ENCODE data around the gene CAPRIN2.

CAPRIN2 gene

GRCh38 chr12:30730011-30730410 is 24.7 kb downstream of the CAPRIN2 start:
- no peak for DNase-seq
- POLR2A ChIA-PET, result no interaction called here
- WGBS (ENCODE audit: insufficient coverage), result 93% methylated on average over 1 of the region's 2 CpGs
- H3K4me1 ChIP-seq (ENCODE audit: control extremely low read depth in 1 of 4, control insufficient read depth in 4 of 4, insufficient read depth in 4 of 4, low read length in 3 of 4), result no peaks in the 10 kb centered on the region
- H3K4me3 ChIP-seq (ENCODE audit: control insufficient read depth in 1 of 7, extremely low read depth in 1 of 7, insufficient read depth in 4 of 7, low read depth in 2 of 7, low read length in 6 of 7), result no peak overlapping the region
- CTCF ChIA-PET, result interaction anchor here (0.7 to 0.8 kb wide), 2 partner anchors 17 to 22 kb away, joined by 3 to 4 read pairs; no protein-coding TSS in a partner anchor
- no peak overlapping the region for H3K27ac ChIP-seq (ENCODE audit: insufficient read depth in 1 of 2, low read depth in 1 of 2, low read length in 2 of 2, poor library complexity in 1 of 2, severe bottlenecking in 2 of 2)
- H3K9me3 ChIP-seq (ENCODE audit: control extremely low read depth in 1 of 5, control insufficient read depth in 4 of 5, insufficient read depth in 2 of 5, low read depth in 1 of 5, low read length in 4 of 5), result no peaks in the 10 kb centered on the region
- peaks cover 2 to 15% (median 9%) of the 10 kb centered on the region in 4 experiments for H3K36me3 ChIP-seq (ENCODE audit: control insufficient read depth in 4 of 4, insufficient read depth in 4 of 4, low read length in 3 of 4)
- H3K27me3 ChIP-seq (replicated peaks in 2 of 5; ENCODE audit: control insufficient read depth in 4 of 5, insufficient read depth in 5 of 5, low read length in 4 of 5), result no peaks in the 10 kb centered on the region

DNA sequence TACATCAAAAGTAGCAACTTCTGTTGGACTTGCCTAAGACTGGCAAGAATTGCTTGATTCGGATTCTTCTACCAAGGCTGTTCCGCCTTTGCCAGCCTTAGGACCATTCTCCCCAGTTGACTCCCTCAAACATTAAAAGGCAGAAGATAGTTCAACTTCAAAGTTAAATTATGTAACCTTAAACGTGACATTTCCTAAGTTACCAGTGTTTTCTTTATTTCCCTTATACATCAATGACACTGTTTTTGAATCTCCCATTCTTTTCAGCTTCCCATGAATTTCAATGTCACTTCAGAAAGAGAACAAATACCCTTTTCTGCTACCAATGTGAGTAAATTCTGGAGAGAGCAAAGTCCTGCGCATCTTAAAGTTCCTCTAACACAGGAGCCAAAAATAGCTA is 25.2 kb downstream of the CAPRIN2 start:
- no peaks in the 10 kb centered on the region for H3K4me1 ChIP-seq (ENCODE audit: control extremely low read depth in 1 of 4, control insufficient read depth in 4 of 4, insufficient read depth in 4 of 4, low read length in 3 of 4)
- 98% methylated on average over 4 of the region's 4 CpGs for WGBS (ENCODE audit: insufficient coverage)
- CTCF ChIA-PET, result interaction anchor here (0.7 kb wide), 1 partner anchor 17 kb away, joined by 3 read pairs; no protein-coding TSS in a partner anchor
- no peak overlapping the region for H3K27ac ChIP-seq (ENCODE audit: insufficient read depth in 1 of 2, low read depth in 1 of 2, low read length in 2 of 2, poor library complexity in 1 of 2, severe bottlenecking in 2 of 2)
- no peaks in the 10 kb centered on the region for H3K9me3 ChIP-seq (ENCODE audit: control extremely low read depth in 1 of 5, control insufficient read depth in 4 of 5, insufficient read depth in 2 of 5, low read depth in 1 of 5, low read length in 4 of 5)
- H3K27me3 ChIP-seq (replicated peaks in 2 of 5; ENCODE audit: control insufficient read depth in 4 of 5, insufficient read depth in 5 of 5, low read length in 4 of 5), result no peaks in the 10 kb centered on the region
- DNase-seq, result no peak
- H3K4me3 ChIP-seq (ENCODE audit: control insufficient read depth in 1 of 7, extremely low read depth in 1 of 7, insufficient read depth in 4 of 7, low read depth in 2 of 7, low read length in 6 of 7), result no peak overlapping the region
- peaks cover 2 to 15% (median 9%) of the 10 kb centered on the region in 4 experiments for H3K36me3 ChIP-seq (ENCODE audit: control insufficient read depth in 4 of 4, insufficient read depth in 4 of 4, low read length in 3 of 4)
- POLR2A ChIA-PET, result no interaction called here

GRCh38 chr12:30726647-30727046 is 28.1 kb downstream of the CAPRIN2 start:
- H3K4me1 ChIP-seq (ENCODE audit: control extremely low read depth in 1 of 4, control insufficient read depth in 4 of 4, insufficient read depth in 4 of 4, low read length in 3 of 4), result no peaks in the 10 kb centered on the region
- peaks cover 2 to 23% (median 13%) of the 10 kb centered on the region in 4 experiments for H3K36me3 ChIP-seq (ENCODE audit: control insufficient read depth in 4 of 4, insufficient read depth in 4 of 4, low read length in 3 of 4)
- no peaks in the 10 kb centered on the region for H3K27me3 ChIP-seq (replicated peaks in 2 of 5; ENCODE audit: control insufficient read depth in 4 of 5, insufficient read depth in 5 of 5, low read length in 4 of 5)
- no peak overlapping the region for H3K4me3 ChIP-seq (ENCODE audit: control insufficient read depth in 1 of 7, extremely low read depth in 1 of 7, insufficient read depth in 4 of 7, low read depth in 2 of 7, low read length in 6 of 7)
- DNase-seq, result no peak
- POLR2A ChIA-PET, result no interaction called here
- no peaks in the 10 kb centered on the region for H3K9me3 ChIP-seq (ENCODE audit: control extremely low read depth in 1 of 5, control insufficient read depth in 4 of 5, insufficient read depth in 2 of 5, low read depth in 1 of 5, low read length in 4 of 5)
- H3K27ac ChIP-seq (ENCODE audit: insufficient read depth in 1 of 2, low read depth in 1 of 2, low read length in 2 of 2, poor library complexity in 1 of 2, severe bottlenecking in 2 of 2), result no peak overlapping the region
- CTCF ChIA-PET, result no interaction called here
- no CpG with 5 or more reads among the region's 1 CpG for WGBS (ENCODE audit: insufficient coverage)

DNA sequence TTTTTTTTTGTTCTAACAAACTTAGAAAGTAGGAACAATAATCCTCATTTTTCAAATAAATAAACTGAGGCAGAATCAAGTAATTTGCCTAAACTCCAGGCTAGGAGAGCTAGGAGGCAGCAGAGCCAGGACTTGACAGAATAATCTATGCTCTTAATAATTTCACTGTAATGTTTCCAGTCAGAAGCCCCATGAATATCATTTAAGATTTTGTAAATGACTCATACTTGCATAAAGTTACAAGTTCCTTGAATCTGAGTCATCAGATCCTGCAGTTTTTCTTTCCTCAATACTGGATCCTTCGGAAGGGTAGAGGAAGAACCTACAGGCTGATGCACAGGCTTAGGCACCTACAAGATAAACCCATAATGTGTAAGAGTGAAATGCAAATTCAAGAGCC is 29.0 kb downstream of the CAPRIN2 start:
- WGBS (ENCODE audit: insufficient coverage), result no CpG with 5 or more reads among the region's 1 CpG
- peaks cover 2 to 23% (median 13%) of the 10 kb centered on the region in 4 experiments for H3K36me3 ChIP-seq (ENCODE audit: control insufficient read depth in 4 of 4, insufficient read depth in 4 of 4, low read length in 3 of 4)
- H3K9me3 ChIP-seq (ENCODE audit: control extremely low read depth in 1 of 5, control insufficient read depth in 4 of 5, insufficient read depth in 2 of 5, low read depth in 1 of 5, low read length in 4 of 5), result no peaks in the 10 kb centered on the region
- ChIA-PET CTCF (interaction anchor here (2.2 kb wide), 1 partner anchor 10 kb away, joined by 6 read pairs; no protein-coding TSS in a partner anchor), POLR2A (no interaction called here)
- H3K4me3 ChIP-seq (ENCODE audit: control insufficient read depth in 1 of 7, extremely low read depth in 1 of 7, insufficient read depth in 4 of 7, low read depth in 2 of 7, low read length in 6 of 7), result no peak overlapping the region
- H3K27ac ChIP-seq (ENCODE audit: insufficient read depth in 1 of 2, low read depth in 1 of 2, low read length in 2 of 2, poor library complexity in 1 of 2, severe bottlenecking in 2 of 2), result no peak overlapping the region
- H3K27me3 ChIP-seq (replicated peaks in 2 of 5; ENCODE audit: control insufficient read depth in 4 of 5, insufficient read depth in 5 of 5, low read length in 4 of 5), result no peaks in the 10 kb centered on the region
- no peak for DNase-seq
- H3K4me1 ChIP-seq (ENCODE audit: control extremely low read depth in 1 of 4, control insufficient read depth in 4 of 4, insufficient read depth in 4 of 4, low read length in 3 of 4), result no peaks in the 10 kb centered on the region

DNA sequence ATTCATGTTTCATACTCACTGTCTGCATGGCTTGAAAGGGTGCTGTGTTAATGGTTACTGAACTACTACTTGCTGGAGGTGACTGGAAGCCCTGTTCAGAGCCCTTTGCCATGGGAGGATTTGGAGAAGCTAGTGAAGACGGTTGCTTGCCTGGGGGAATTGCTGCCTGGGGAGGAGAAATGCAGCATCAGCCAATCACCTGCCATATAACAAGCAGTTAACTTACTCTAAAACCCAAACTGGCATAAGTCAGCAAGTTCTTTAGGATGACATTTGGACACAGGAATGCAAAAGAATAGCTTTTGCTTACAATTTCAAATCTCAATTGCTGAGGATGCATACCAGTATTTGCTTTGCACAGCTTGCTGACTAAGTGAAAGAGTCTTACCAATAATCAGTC is 35.7 kb downstream of the CAPRIN2 start:
- H3K4me3 ChIP-seq (ENCODE audit: control insufficient read depth in 1 of 7, extremely low read depth in 1 of 7, insufficient read depth in 4 of 7, low read depth in 2 of 7, low read length in 6 of 7), result no peak overlapping the region
- CTCF ChIA-PET, result interaction anchor here (1.1 kb wide), 1 partner anchor 14 kb away, joined by 3 read pairs; no protein-coding TSS in a partner anchor

DNA sequence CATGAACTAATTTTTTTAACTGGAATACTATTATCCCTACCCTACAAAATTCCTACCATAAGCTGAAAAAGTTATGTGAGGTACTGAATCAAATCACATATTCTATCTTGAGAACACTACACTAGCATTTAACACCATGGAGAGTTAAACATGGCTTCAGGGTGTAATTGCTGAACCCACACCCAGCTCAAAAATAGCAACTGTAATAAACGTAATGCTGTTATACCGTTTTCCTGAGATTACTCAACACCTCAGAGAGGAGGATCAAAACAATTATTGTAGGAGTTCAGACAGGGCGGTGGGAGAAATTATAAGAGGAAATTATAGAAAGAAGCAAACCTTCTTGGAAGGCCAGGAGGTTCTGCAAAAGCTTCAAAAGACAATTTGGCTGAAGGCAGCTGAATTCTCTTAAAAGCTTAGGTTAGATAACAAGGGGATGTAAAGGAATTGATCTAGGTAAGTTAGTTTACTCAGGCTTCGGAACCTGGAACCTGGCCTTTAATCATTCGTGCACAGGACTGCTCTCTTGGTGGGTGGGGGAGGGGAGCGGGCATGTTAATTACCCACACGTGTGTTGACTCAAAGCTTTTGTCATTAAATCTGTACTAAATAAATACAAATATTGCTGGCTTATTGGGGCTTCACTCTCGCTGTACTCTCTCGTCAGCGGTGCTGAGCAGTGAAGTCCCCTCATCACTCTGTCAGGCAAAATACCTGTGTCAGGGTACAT is 47.0 kb downstream of the CAPRIN2 start:
- peaks cover 0 to 11% (median 4%) of the 10 kb centered on the region in 4 experiments for H3K36me3 ChIP-seq (ENCODE audit: control insufficient read depth in 4 of 4, insufficient read depth in 4 of 4, low read length in 3 of 4)
- H3K4me3 ChIP-seq (ENCODE audit: control insufficient read depth in 1 of 7, extremely low read depth in 1 of 7, insufficient read depth in 4 of 7, low read depth in 2 of 7, low read length in 6 of 7), result no peak overlapping the region
- H3K9me3 ChIP-seq (ENCODE audit: control extremely low read depth in 1 of 5, control insufficient read depth in 4 of 5, insufficient read depth in 2 of 5, low read depth in 1 of 5, low read length in 4 of 5), result no peaks in the 10 kb centered on the region
- 94% methylated on average over 3 of the region's 10 CpGs for WGBS (ENCODE audit: insufficient coverage)
- DNase-seq, result no peak
- no peak overlapping the region for H3K27ac ChIP-seq (ENCODE audit: insufficient read depth in 1 of 2, low read depth in 1 of 2, low read length in 2 of 2, poor library complexity in 1 of 2, severe bottlenecking in 2 of 2)
- no peaks in the 10 kb centered on the region for H3K4me1 ChIP-seq (ENCODE audit: control extremely low read depth in 1 of 4, control insufficient read depth in 4 of 4, insufficient read depth in 4 of 4, low read length in 3 of 4)
- H3K27me3 ChIP-seq (replicated peaks in 2 of 5; ENCODE audit: control insufficient read depth in 4 of 5, insufficient read depth in 5 of 5, low read length in 4 of 5), result no peaks in the 10 kb centered on the region
- ChIA-PET POLR2A (no interaction called here), CTCF (interaction anchor here (1.1 kb wide), 2 partner anchors 10 to 78 kb away, joined by 3 to 4 read pairs; no protein-coding TSS in a partner anchor)

More for the DNA sequence above, 35.7 kb downstream of the CAPRIN2 start:
- H3K4me1 ChIP-seq (ENCODE audit: control extremely low read depth in 1 of 4, control insufficient read depth in 4 of 4, insufficient read depth in 4 of 4, low read length in 3 of 4), result no peaks in the 10 kb centered on the region
- no CpG with 5 or more reads among the region's 1 CpG for WGBS (ENCODE audit: insufficient coverage)
- POLR2A ChIA-PET, result no interaction called here
- peaks cover 0 to 15% (median 7%) of the 10 kb centered on the region in 4 experiments for H3K36me3 ChIP-seq (ENCODE audit: control insufficient read depth in 4 of 4, insufficient read depth in 4 of 4, low read length in 3 of 4)
- H3K9me3 ChIP-seq (ENCODE audit: control extremely low read depth in 1 of 5, control insufficient read depth in 4 of 5, insufficient read depth in 2 of 5, low read depth in 1 of 5, low read length in 4 of 5), result no peaks in the 10 kb centered on the region
- H3K27ac ChIP-seq (ENCODE audit: insufficient read depth in 1 of 2, low read depth in 1 of 2, low read length in 2 of 2, poor library complexity in 1 of 2, severe bottlenecking in 2 of 2), result no peak overlapping the region
- no peaks in the 10 kb centered on the region for H3K27me3 ChIP-seq (replicated peaks in 2 of 5; ENCODE audit: control insufficient read depth in 4 of 5, insufficient read depth in 5 of 5, low read length in 4 of 5)
- no peak for DNase-seq

- Histone ChIP-seq H3K27me3 (replicated peaks in 2 of 5; ENCODE audit: control insufficient read depth in 4 of 5, insufficient read depth in 5 of 5, low read length in 4 of 5) (no peaks in the 10 kb centered on the region), H3K4me1 (ENCODE audit: control extremely low read depth in 1 of 4, control insufficient read depth in 4 of 4, insufficient read depth in 4 of 4, low read length in 3 of 4) (no peaks in the 10 kb centered on the region), H3K27ac (ENCODE audit: insufficient read depth in 1 of 2, low read depth in 1 of 2, low read length in 2 of 2, poor library complexity in 1 of 2, severe bottlenecking in 2 of 2) (no peak overlapping the region), H3K36me3 (ENCODE audit: control insufficient read depth in 4 of 4, insufficient read depth in 4 of 4, low read length in 3 of 4) (peaks cover 0 to 9% (median 4%) of the 10 kb centered on the region in 4 experiments), H3K9me3 (ENCODE audit: control extremely low read depth in 1 of 5, control insufficient read depth in 4 of 5, insufficient read depth in 2 of 5, low read depth in 1 of 5, low read length in 4 of 5) (no peaks in the 10 kb centered on the region), H3K4me3 (ENCODE audit: control insufficient read depth in 1 of 7, extremely low read depth in 1 of 7, insufficient read depth in 4 of 7, low read depth in 2 of 7, low read length in 6 of 7) (no peak overlapping the region)
- CTCF ChIA-PET, result interaction anchor here (1.1 kb wide), 1 partner anchor 9 kb away, joined by 4 read pairs; no protein-coding TSS in a partner anchor
- DNase-seq, result no peak
- POLR2A ChIA-PET, result no interaction called here
- 100% methylated on average over 1 of the region's 2 CpGs for WGBS (ENCODE audit: insufficient coverage)
Measured at GRCh38 chr12:30706476-30706875, 48.3 kb downstream of the CAPRIN2 start.

Data from common myeloid progenitor, CD34-positive (primary cell).